Urinary bladder (tissue), 4 donors: ENCODE measurements around the gene TBCEL. TPM values are rescaled to one million over a fixed set of nuclear protein-coding genes. Genes with fewer than 3 reads are reported as not detected.

Source experiments
- DNase-seq: peaks from one replicate; pipeline ENCODE4 v3.0.0-alpha.2; 2015; ENCODE audit errors: extremely low spot score
- H3K27ac ChIP-seq: one replicate; pipeline ENCODE4 v1.5.1; 2013; ENCODE audit warnings: low read depth, mild to moderate bottlenecking, moderate library complexity
- H3K36me3 ChIP-seq: one replicate; pipeline ENCODE4 v1.6.1; 2013; ENCODE audit warnings: mild to moderate bottlenecking, moderate library complexity; ENCODE audit not compliant: insufficient read depth
- H3K4me1 ChIP-seq: one replicate; pipeline ENCODE4 v1.6.1; 2013; ENCODE audit warnings: mild to moderate bottlenecking, moderate library complexity; ENCODE audit not compliant: insufficient read depth
- H3K4me3 ChIP-seq: one replicate; pipeline ENCODE4 v1.5.1; 2013; ENCODE audit warnings: low read depth, low read length
- WGBS: extraction: QIAGEN DNeasy Blood & Tissue Kit; methylation state at CpG from one replicate; pipeline ENCODE4 v1.1.7; 2013; 5-methylcytosine and 5-hydroxymethylcytosine counted together
- polyA plus RNA-seq: library from polyadenylated mRNA; stranded (reverse); fragments of 200-250 nt; gene quantifications from one replicate; pipeline ENCODE4 v1.2.3, GENCODE V29; 2013
- total RNA-seq: library from RNA; depleted of rRNA; stranded (reverse); fragments of >200 nt; gene quantifications from one replicate; pipeline ENCODE4 v1.2.3, GENCODE V29; 2014
- donor health status: healthy with polysubstance abuse.
- donor health status: healthy.

Gene TBCEL
- total and polyA plus RNA-seq, 2 donors: 12.1 to 57.0 TPM

DNA sequence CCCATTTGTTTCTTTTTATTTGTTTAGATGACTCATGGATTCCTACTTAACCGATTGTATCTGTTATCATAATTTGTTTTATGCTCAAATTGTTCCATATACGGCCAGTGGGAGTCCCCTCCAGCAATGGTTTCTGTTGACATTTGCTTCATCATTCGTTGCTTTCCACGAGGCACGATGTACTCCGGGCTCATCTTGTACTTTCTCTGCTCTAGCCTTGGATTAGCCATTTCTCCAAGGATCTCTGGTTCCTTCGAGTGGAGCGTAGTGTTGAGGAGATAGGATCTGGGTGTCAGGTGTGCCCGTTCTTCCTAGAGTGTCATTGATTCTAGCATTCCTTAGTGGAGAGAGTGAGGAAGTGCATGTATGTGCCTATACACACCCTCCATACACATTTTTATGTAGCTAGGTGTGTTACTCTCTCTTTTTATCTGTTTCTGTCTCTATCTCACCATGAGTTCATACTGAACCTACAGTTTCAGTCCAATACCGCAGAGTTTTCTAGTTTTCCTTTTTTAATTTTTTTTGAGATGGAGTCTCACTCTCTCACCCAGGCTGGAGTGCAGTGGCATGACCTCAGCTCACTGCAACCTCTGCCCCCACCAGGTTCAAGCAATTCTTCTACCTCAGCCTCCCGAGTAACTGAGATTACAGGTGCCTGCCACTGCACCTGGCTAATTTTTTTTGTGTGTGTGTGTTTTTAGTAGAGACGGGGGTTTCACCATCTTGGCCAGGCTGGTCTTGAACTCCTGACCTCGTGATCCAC is 108.5 kb downstream of the TBCEL start:
- Histone ChIP-seq H3K36me3 (no peaks in the 10 kb centered on the region), H3K27ac (no peak overlapping the region), H3K4me3 (no peak overlapping the region), H3K4me1 (no peaks in the 10 kb centered on the region)
- WGBS: 82% methylated on average over 13 of the region's 13 CpGs
- no peak for DNase-seq

DNA sequence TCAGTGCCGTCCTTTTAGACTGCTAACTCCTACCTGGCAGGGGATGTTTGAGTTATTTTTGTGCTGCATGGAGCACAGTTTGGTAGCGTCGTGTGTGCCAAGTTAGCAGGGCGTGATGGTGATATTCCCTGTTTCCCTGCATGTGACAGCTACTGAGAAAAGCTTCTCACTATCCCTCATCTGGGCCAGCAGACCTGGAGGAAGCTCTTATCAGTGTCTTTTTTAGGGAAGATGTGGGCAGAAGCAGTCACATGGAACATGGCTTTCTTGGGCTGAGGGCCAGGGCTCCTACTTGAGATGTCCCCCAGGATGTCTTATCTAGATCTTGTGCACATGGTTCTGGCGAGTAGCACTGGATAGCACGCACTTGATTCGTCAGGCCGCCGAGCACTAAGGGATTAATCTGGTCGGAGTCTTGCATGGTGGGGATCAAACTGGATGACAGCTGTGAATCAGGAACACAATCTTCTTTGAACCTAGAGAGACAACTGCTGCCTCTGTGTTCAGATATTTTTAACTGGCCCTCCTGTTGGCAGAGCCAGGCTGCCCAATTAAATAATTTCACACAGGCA is 110.9 kb downstream of the TBCEL start:
- H3K27ac ChIP-seq: no peak overlapping the region
- DNase-seq: no peak
- WGBS: 60% methylated on average over 10 of the region's 10 CpGs
- H3K4me1 ChIP-seq: no peaks in the 10 kb centered on the region
- no peaks in the 10 kb centered on the region for H3K36me3 ChIP-seq
- no peak overlapping the region for H3K4me3 ChIP-seq

DNA sequence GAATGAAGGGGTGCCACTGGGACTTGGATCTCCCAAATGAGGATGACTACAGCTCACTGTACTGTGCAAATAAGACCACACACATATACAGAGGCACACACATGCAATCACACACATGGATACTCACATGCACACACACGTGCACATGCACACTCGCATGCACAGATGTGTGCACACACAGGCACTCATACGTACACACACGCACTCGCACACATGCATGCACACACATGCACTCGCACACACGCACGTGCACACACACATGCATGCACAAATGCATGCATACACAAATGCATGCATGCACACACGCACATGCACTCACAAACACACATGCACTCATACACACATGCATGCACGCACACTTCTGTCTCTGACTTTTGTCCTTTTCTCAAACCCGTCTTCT is 113.1 kb downstream of the TBCEL start:
- Histone ChIP-seq H3K4me3 (no peak overlapping the region), H3K27ac (no peak overlapping the region), H3K4me1 (no peaks in the 10 kb centered on the region), H3K36me3 (no peaks in the 10 kb centered on the region)
- 87% methylated on average over 11 of the region's 11 CpGs for WGBS
- no peak for DNase-seq

DNA sequence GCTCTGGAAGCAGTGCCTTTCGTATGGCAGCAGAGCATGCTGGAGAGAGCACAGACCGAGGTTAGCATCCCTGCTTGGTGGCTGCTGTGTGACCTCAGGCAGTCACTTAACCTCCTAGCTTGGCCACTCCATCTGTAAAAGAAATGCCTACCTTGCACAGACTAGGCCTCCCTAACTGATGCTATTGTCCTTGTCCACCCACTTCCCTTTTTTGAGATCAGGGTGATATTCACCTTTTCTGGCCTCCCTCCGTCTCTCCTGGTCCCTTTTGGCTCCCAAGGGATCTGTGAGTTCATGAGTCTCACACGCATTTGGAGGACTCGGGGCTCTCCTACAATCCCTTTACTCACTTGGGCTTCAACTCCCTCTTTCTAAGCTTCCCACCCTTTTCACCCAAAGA is 114.4 kb downstream of the TBCEL start:
- no peaks in the 10 kb centered on the region for H3K36me3 ChIP-seq
- H3K4me1 ChIP-seq: no peaks in the 10 kb centered on the region
- 94% methylated on average over 5 of the region's 5 CpGs for WGBS
- H3K27ac ChIP-seq: no peak overlapping the region
- no peak overlapping the region for H3K4me3 ChIP-seq
- DNase-seq: no peak

DNA sequence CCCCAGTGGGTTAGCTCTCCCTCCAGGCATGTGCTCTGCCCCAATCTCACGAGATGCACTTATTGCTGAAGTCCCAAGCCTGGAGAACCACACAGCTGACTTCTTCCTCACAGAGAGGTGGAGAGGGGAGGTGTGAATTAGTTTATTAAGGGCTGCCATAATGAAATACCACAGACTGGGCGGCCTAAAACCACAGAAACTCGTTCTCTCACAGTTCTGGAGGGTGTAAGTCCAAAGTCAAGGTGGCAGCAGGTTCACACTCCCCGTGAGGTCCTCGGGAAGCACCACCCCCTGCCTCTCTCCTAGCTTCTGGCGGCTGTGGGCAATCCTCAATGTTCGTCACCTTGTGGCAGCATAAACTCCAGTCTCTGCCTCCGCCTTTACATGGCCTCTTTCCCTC is 116.5 kb downstream of the TBCEL start:
- Histone ChIP-seq H3K36me3 (no peaks in the 10 kb centered on the region), H3K27ac (no peak overlapping the region), H3K4me1 (no peaks in the 10 kb centered on the region), H3K4me3 (no peak overlapping the region)
- DNase-seq: no peak
- WGBS: 75% methylated on average over 8 of the region's 8 CpGs

Other genes with a start within 250 kb of the TBCEL start
- gene TECTA, start 77.1 kb downstream of the TBCEL start, total RNA-seq: 0.85 TPM
- 0.62 TPM for gene TECTA, start 77.1 kb downstream of the TBCEL start, polyA plus RNA-seq